SK-N-MC (cell line): ENCODE results near the gene MATN3.

Source experiments
- DNase-seq: peaks from one replicate; pipeline ENCODE4 v3.0.0-alpha.2; 2011; ENCODE audit warnings: low read depth, low spot score
- H3K27ac ChIP-seq: fragments of 200-600 bp; sonication (generic); 2 replicates; pipeline ENCODE4 v1.5.1; 2016; ENCODE audit warnings: mixed run types
- H3K36me3 ChIP-seq: fragments of 200-600 bp; sonication (generic); 2 replicates; pipeline ENCODE4 v1.6.1; 2017; ENCODE audit warnings: antibody characterized with exemption, low read length, mixed read lengths; ENCODE audit not compliant: insufficient read depth
- H3K4me3 ChIP-seq: fragments of 200-600 bp; sonication (generic); 2 replicates; pipeline ENCODE4 v1.5.1; 2016
- H3K9ac ChIP-seq: fragments of 200-600 bp; sonication (generic); 2 replicates; pipeline ENCODE4 v1.8.0; 2017; ENCODE audit warnings: mixed run types, mixed read lengths; ENCODE audit not compliant: insufficient read length
- H3K9me3 ChIP-seq: fragments of 200-600 bp; sonication (generic); 2 replicates; pipeline ENCODE4 v1.6.1; 2017; ENCODE audit warnings: low read depth, mild to moderate bottlenecking, antibody characterized with exemption, low read length, moderate library complexity, mixed read lengths
- EZH2 ChIP-seq: fragments of 200-600 bp; sonication (generic); IDR thresholded peaks from one replicate; pipeline ENCODE4 v1.6.1; 2017; ENCODE audit warnings: antibody characterized with exemption
- FOXP2 ChIP-seq: optimal IDR thresholded peaks from 2 replicates; pipeline ENCODE3; 2011; ENCODE audit warnings: mild to moderate bottlenecking, moderate library complexity; ENCODE audit not compliant: insufficient read depth; ENCODE audit errors: extremely low read length, control extremely low read depth
- POLR2AphosphoS5 ChIP-seq: IDR thresholded peaks from 2 replicates; pipeline ENCODE4 v1.6.1; 2012; ENCODE audit warnings: mild to moderate bottlenecking, low read depth, low read length, borderline replicate concordance

Gene MATN3

GRCh38 chr2:20015482-20016083 is 3.1 kb upstream of the MATN3 start:
- no peak overlapping the region for H3K27ac ChIP-seq
- no peak for DNase-seq
- H3K36me3 ChIP-seq: no peaks in the 10 kb centered on the region
- H3K4me3 ChIP-seq: no peak overlapping the region
- TF ChIP-seq FOXP2: no peak
- no peak for TF ChIP-seq EZH2
- no peak for TF ChIP-seq POLR2AphosphoS5
- H3K9me3 ChIP-seq: no peaks in the 10 kb centered on the region
- no peak overlapping the region for H3K9ac ChIP-seq

- Histone ChIP-seq H3K36me3 (no peaks in the 10 kb centered on the region), H3K9me3 (no peaks in the 10 kb centered on the region), H3K4me3 (peak overlapping the region; percentile 59), H3K27ac (peak overlapping the region; percentile 85), H3K9ac (peak overlapping the region; percentile 34)
- DNase-seq: peak; percentile 48
- TF ChIP-seq FOXP2 (no peak), EZH2 (no peak), POLR2AphosphoS5 (no peak)
Measured at GRCh38 chr2:20013126-20013849, 820 bp upstream of the MATN3 start.

GRCh38 chr2:20012032-20012281 is 511 bp downstream of the MATN3 start:
- Histone ChIP-seq H3K27ac (no peak overlapping the region), H3K4me3 (no peak overlapping the region), H3K9ac (no peak overlapping the region), H3K9me3 (no peaks in the 10 kb centered on the region), H3K36me3 (no peaks in the 10 kb centered on the region)
- TF ChIP-seq POLR2AphosphoS5 (no peak), EZH2 (no peak), FOXP2 (no peak)
- no peak for DNase-seq

GRCh38 chr2:20011276-20012031 is 1.0 kb downstream of the MATN3 start:
- H3K27ac ChIP-seq: no peak overlapping the region
- no peak for DNase-seq
- no peak for TF ChIP-seq POLR2AphosphoS5
- no peak for TF ChIP-seq FOXP2
- TF ChIP-seq EZH2: no peak
- H3K36me3 ChIP-seq: no peaks in the 10 kb centered on the region
- H3K9ac ChIP-seq: no peak overlapping the region
- H3K9me3 ChIP-seq: no peaks in the 10 kb centered on the region
- no peak overlapping the region for H3K4me3 ChIP-seq

- DNase-seq: no peak
- Histone ChIP-seq H3K27ac (no peak overlapping the region), H3K9ac (no peak overlapping the region), H3K36me3 (no peaks in the 10 kb centered on the region), H3K9me3 (no peaks in the 10 kb centered on the region), H3K4me3 (no peak overlapping the region)
- TF ChIP-seq EZH2: no peak
- TF ChIP-seq FOXP2: no peak
- no peak for TF ChIP-seq POLR2AphosphoS5
Measured at GRCh38 chr2:20008703-20009102, 3.8 kb downstream of the MATN3 start.

- Histone ChIP-seq H3K9me3 (no peaks in the 10 kb centered on the region), H3K27ac (no peak overlapping the region), H3K9ac (no peak overlapping the region), H3K4me3 (no peak overlapping the region), H3K36me3 (no peaks in the 10 kb centered on the region)
- TF ChIP-seq POLR2AphosphoS5: no peak
- no peak for TF ChIP-seq FOXP2
- TF ChIP-seq EZH2: no peak
- DNase-seq: no peak
Measured at GRCh38 chr2:20005891-20006470, 6.5 kb downstream of the MATN3 start.

- no peaks in the 10 kb centered on the region for H3K9me3 ChIP-seq
- no peak overlapping the region for H3K27ac ChIP-seq
- no peak for DNase-seq
- H3K4me3 ChIP-seq: no peak overlapping the region
- H3K36me3 ChIP-seq: no peaks in the 10 kb centered on the region
- H3K9ac ChIP-seq: no peak overlapping the region
- no peak for TF ChIP-seq EZH2
- no peak for TF ChIP-seq POLR2AphosphoS5
- no peak for TF ChIP-seq FOXP2
Measured at GRCh38 chr2:20005067-20005627, 7.3 kb downstream of the MATN3 start.

- TF ChIP-seq POLR2AphosphoS5 (no peak), EZH2 (no peak), FOXP2 (no peak)
- no peak overlapping the region for H3K4me3 ChIP-seq
- H3K27ac ChIP-seq: no peak overlapping the region
- no peak for DNase-seq
- no peaks in the 10 kb centered on the region for H3K9me3 ChIP-seq
- H3K36me3 ChIP-seq: no peaks in the 10 kb centered on the region
- H3K9ac ChIP-seq: no peak overlapping the region
Measured at GRCh38 chr2:20001361-20001863, 11.1 kb downstream of the MATN3 start.
